GM12873 (cell line): ENCODE measurements around the gene FMR1.

Experiments
- TF ChIP-seq, protein P1 (sequence below): IDR thresholded peaks from 2 replicates; pipeline ENCODE4 v1.5.1; 2012; ENCODE audit warnings: low read depth, mild to moderate bottlenecking, moderate library complexity, low read length, control low read depth; ENCODE audit not compliant: insufficient read depth; ENCODE audit errors: missing control alignments

Gene FMR1

DNA sequence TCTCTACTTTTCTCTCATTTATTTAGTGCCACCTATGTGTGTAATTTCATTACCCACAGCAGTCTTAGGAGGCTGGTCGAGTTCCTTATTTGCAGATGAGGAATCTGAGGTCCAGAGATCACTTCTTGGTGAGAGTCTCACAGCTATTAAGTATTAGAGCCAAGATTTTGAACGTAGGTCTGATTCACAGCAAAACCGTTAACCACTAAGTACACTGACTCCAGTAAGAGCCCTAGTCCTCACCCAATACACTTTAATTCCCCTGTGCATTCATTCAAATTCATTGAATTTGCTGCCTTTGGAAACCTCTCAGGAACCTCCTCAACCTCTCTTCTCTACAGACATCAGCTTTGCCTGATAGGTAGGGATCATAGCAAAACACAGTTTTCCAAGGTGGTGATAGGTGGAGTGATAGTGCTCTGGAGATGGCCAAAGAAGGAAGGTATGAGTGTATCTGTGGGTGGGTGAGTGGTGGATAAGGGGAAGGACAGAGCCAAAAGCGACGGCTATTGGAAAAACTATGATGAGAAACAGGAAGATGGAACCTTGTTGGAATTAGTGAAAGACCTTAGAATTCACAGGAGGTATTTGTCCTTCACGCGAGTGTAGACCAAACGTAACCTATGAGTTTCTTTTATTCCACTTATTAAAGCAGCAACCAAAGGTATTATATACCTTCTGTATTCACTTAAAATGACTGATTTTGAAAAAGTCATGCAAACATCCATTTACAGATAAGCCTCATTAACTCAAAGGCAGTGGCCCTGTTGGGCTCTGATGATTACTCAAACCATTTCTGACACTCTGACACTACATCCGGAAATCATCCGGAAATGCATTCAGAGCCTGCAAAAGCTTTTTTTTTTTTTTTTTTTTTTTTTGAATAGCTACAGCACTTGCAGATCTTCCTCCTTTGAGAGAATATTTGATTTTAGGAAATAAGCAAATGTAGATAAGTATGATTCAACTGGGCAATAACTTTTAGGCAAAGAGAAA is 6.3 kb downstream of the FMR1 start:
- TF ChIP-seq, protein P1, sequence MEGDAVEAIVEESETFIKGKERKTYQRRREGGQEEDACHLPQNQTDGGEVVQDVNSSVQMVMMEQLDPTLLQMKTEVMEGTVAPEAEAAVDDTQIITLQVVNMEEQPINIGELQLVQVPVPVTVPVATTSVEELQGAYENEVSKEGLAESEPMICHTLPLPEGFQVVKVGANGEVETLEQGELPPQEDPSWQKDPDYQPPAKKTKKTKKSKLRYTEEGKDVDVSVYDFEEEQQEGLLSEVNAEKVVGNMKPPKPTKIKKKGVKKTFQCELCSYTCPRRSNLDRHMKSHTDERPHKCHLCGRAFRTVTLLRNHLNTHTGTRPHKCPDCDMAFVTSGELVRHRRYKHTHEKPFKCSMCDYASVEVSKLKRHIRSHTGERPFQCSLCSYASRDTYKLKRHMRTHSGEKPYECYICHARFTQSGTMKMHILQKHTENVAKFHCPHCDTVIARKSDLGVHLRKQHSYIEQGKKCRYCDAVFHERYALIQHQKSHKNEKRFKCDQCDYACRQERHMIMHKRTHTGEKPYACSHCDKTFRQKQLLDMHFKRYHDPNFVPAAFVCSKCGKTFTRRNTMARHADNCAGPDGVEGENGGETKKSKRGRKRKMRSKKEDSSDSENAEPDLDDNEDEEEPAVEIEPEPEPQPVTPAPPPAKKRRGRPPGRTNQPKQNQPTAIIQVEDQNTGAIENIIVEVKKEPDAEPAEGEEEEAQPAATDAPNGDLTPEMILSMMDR = no peak

DNA sequence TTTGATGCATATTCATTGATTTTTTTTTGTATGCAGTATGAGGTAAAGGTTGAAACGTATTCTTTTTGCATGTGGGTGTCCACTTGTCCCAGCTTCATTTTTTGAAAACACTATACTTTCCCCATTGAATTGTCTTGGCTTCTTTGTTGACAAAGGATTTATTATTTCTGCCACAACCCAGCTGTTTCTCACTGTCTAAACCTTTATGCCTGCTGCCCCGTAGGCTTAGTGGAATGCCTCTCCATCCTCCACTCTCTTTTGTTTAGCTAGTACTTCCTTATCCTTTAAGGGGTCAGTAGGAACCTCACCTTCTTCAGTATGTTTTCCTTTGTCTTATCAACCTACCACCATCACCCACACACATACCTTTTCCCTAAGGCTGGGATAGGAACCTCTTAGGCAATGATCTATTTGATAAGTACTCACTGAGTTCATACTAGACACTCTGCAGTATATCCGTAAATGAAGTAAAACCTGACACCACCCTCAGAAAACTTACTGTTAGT is 8.5 kb downstream of the FMR1 start:
- TF ChIP-seq, protein P1 = no peak

DNA sequence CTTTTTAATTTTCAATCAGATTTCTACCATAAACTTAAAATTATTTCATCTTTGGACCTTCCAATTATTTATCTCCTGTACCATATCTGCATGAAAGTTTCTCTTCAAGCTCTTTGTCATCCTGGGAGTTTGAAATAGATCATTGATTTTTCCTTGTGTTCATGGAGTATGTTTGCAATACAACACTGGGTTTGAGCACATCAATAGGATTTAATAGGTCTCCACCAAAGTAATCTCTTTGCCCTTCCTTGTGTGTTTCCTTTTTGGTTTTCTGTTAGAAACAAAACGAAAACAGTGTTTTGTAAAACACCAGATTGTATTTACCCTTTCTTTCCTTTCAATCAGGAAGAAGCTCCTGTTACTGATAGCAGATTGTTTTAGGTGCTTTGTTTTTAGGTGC is 11.9 kb downstream of the FMR1 start:
- TF ChIP-seq, protein P1 = no peak

DNA sequence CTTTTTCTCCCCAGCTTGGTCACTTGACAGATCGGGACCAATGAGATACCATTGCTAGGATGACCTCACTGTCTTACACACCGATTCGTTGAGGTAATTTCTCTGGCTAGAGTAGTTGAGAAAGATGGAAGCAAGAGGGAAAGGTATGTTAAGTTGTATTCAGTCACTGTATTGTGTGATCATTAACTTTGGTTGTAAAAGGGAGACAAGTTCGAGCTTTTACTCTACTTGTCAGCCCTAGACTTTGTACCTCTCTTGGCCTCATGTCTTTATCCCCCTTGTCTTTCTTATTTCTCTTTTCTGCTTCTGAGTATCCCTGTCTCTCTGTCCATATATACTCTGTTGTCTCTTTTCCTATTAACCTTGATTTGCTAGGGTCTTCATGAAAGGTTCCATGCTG is 15.5 kb downstream of the FMR1 start:
- TF ChIP-seq, protein P1 = no peak

DNA sequence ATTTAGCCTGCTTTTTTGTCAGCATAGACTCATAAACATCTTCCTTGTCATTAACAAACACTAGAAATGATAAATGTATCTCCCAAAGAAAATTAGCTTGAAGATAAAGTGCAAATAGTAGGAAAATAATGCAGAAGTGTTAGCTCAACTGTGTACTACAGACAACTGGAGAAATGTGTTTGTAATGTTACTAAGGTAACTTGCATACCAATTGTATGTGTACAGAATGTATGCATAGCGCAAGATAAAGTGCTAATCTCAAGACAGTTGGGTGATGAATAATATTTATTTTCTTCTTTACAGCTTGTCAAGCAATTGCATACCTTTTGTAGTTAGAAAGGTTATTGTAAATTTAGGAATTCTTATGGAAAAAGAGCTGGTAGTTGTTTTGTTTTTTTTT is 22.1 kb downstream of the FMR1 start:
- TF ChIP-seq, protein P1 = no peak

DNA sequence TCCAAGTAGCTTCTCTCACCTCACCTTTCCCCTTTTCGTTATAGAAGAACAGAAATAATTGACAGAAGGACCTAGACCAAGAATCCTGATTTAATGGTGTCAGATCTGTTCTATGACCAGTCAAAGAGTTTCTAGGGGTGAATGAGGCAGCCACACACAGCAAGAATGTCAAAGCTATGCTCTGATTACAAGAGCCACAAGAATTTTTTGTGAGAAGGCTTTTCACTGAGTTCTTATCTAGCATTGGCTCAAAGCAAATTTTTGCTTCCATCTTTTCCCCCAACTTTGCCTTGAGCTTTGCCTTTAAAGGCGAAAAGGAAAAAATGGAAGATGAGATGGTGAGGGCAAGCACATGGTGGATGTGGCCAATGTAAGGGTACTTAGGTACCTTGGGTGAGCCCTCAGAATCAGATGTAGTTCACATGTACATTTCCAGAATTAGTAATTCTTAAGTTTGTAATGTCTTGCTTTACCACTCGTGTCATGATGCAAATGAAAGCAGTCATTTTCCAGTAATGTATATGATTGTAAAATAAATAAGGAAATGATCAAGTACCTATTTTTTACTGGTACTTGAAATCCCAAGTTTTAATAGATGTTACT is 23.5 kb downstream of the FMR1 start:
- TF ChIP-seq, protein P1 = no peak

DNA sequence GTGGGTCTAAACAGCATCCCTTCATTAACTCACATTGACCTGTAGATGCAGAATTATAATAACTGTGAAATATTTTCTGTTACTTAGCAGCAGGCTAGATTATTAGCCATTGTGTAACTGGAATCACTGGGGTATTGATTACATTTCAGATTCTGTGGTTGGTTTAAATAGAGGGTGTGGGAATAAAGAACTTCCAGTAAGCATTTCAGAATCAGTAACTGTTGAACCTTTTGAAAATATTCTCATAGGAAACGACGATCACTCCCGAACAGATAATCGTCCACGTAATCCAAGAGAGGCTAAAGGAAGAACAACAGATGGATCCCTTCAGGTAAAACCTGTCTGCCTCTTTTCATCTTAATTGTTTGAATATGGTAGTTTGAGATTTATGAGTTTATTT is 33.6 kb downstream of the FMR1 start:
- TF ChIP-seq, protein P1 = no peak
